Mesenchymal stem cell (in vitro differentiated cells and primary cell): Measurements from ENCODE around the gene NOXO1.

Experiments
- DNase-seq: peaks from one replicate; pipeline ENCODE4 v3.0.0-alpha.2; 2013
- H2AFZ ChIP-seq: one replicate; pipeline ENCODE4 v1.6.1; 2013; ENCODE audit warnings: low read depth, mild to moderate bottlenecking, control low read depth, inconsistent platforms, low read length, moderate library complexity
- H2AK5ac ChIP-seq: 2 replicates; pipeline ENCODE4 v1.6.1; 2013; ENCODE audit warnings: low read length, moderate library complexity, mild to moderate bottlenecking, inconsistent platforms; ENCODE audit not compliant: severe bottlenecking
- H2BK120ac ChIP-seq: one replicate; pipeline ENCODE4 v1.6.1; 2013; ENCODE audit warnings: low read depth, mild to moderate bottlenecking, inconsistent platforms, low read length, moderate library complexity
- H2BK12ac ChIP-seq, 2 experiments: one replicate each; pipeline ENCODE4 v1.6.1; 2013; ENCODE audit warnings: inconsistent platforms in 2 of 2, low read length in 2 of 2, mild to moderate bottlenecking in 2 of 2, moderate library complexity in 2 of 2, control low read depth in 1 of 2
- H2BK15ac ChIP-seq: one replicate; pipeline ENCODE4 v1.6.1; 2013; ENCODE audit warnings: mild to moderate bottlenecking, low read depth, inconsistent platforms; ENCODE audit not compliant: poor library complexity, severe bottlenecking
- H2BK5ac ChIP-seq: 2 replicates; pipeline ENCODE4 v1.6.1; 2013; ENCODE audit warnings: low read depth, mild to moderate bottlenecking, low read length, control low read depth, inconsistent platforms; ENCODE audit not compliant: poor library complexity, severe bottlenecking
- H3K14ac ChIP-seq, 2 experiments: one replicate each; pipeline ENCODE4 v1.6.1; 2013; ENCODE audit warnings: inconsistent platforms in 2 of 2, low read length in 2 of 2, control low read depth in 1 of 2, mild to moderate bottlenecking in 1 of 2, moderate library complexity in 1 of 2
- H3K18ac ChIP-seq, 2 experiments: one replicate each; pipeline ENCODE4 v1.6.1; 2013; ENCODE audit warnings: inconsistent platforms in 2 of 2, low read length in 2 of 2, control low read depth in 1 of 2, low read depth in 1 of 2, mild to moderate bottlenecking in 1 of 2
- H3K23ac ChIP-seq, 2 experiments: one replicate each; pipeline ENCODE4 v1.6.1; 2013; ENCODE audit warnings: inconsistent platforms in 2 of 2, low read length in 2 of 2, mild to moderate bottlenecking in 2 of 2, moderate library complexity in 2 of 2, control low read depth in 1 of 2
- H3K27ac ChIP-seq: 2 replicates; pipeline ENCODE4 v1.5.1; 2013; ENCODE audit warnings: mild to moderate bottlenecking, moderate library complexity, low read length, control low read depth, inconsistent platforms; ENCODE audit not compliant: poor library complexity, severe bottlenecking
- H3K27me3 ChIP-seq, 2 experiments: 2 replicates each; pipeline versions ENCODE4 v1.6.1 to v1.7.0; 2013; ENCODE audit warnings: low read length in 2 of 2, mild to moderate bottlenecking in 2 of 2, moderate library complexity in 2 of 2, control low read depth in 1 of 2, inconsistent platforms in 1 of 2; ENCODE audit not compliant: control insufficient read depth in 1 of 2, insufficient read depth in 1 of 2
- H3K36me3 ChIP-seq, 2 experiments: 2 replicates each; pipeline versions ENCODE4 v1.6.1 to v1.7.0; 2013; ENCODE audit warnings: low read length in 2 of 2, control low read depth in 1 of 2, inconsistent platforms in 1 of 2, low read depth in 1 of 2, mild to moderate bottlenecking in 1 of 2; ENCODE audit not compliant: insufficient read depth in 2 of 2, control insufficient read depth in 1 of 2
- H3K4ac ChIP-seq, 2 experiments: one replicate each; pipeline ENCODE4 v1.6.1; 2013; ENCODE audit warnings: inconsistent platforms in 2 of 2, low read length in 2 of 2, mild to moderate bottlenecking in 2 of 2, moderate library complexity in 2 of 2, control low read depth in 1 of 2, low read depth in 1 of 2
- H3K4me1 ChIP-seq: 2 replicates; pipeline ENCODE4 v1.6.1; 2013; ENCODE audit warnings: low read depth, low read length, control low read depth; ENCODE audit not compliant: control insufficient read depth, insufficient read depth
- H3K4me2 ChIP-seq: 2 replicates; pipeline ENCODE4 v1.6.1; 2013; ENCODE audit warnings: low read length, mild to moderate bottlenecking, inconsistent platforms; ENCODE audit not compliant: poor library complexity, severe bottlenecking
- H3K4me3 ChIP-seq, 2 experiments: 2 replicates each; pipeline versions ENCODE4 v1.5.1 to v1.7.0; 2013; ENCODE audit warnings: low read length in 2 of 2, mild to moderate bottlenecking in 2 of 2, control low read depth in 1 of 2, low read depth in 1 of 2; ENCODE audit not compliant: insufficient read depth in 1 of 2
- H3K79me1 ChIP-seq: replicated peaks from 2 replicates; pipeline ENCODE4 v1.6.1; 2013; ENCODE audit warnings: mild to moderate bottlenecking, control low read depth, low read length, inconsistent platforms; ENCODE audit not compliant: poor library complexity, severe bottlenecking
- H3K9ac ChIP-seq: 2 replicates; pipeline ENCODE4 v1.7.0; 2013; ENCODE audit warnings: mild to moderate bottlenecking, low read length, moderate library complexity
- H3K9me3 ChIP-seq: 2 replicates; pipeline ENCODE4 v1.7.0; 2013; ENCODE audit warnings: mild to moderate bottlenecking, low read length; ENCODE audit not compliant: control insufficient read depth
- H4K8ac ChIP-seq: one replicate; pipeline ENCODE4 v1.6.1; 2013; ENCODE audit warnings: inconsistent platforms, mild to moderate bottlenecking, low read length, moderate library complexity
- H4K91ac ChIP-seq: one replicate; pipeline ENCODE4 v1.6.1; 2013; ENCODE audit warnings: mild to moderate bottlenecking, low read length, inconsistent platforms
- WGBS: methylation state at CpG from one replicate; pipeline ENCODE4 v1.1.7; 2013; ENCODE audit warnings: mixed read lengths; 5-methylcytosine and 5-hydroxymethylcytosine counted together

NOXO1 gene

DNA sequence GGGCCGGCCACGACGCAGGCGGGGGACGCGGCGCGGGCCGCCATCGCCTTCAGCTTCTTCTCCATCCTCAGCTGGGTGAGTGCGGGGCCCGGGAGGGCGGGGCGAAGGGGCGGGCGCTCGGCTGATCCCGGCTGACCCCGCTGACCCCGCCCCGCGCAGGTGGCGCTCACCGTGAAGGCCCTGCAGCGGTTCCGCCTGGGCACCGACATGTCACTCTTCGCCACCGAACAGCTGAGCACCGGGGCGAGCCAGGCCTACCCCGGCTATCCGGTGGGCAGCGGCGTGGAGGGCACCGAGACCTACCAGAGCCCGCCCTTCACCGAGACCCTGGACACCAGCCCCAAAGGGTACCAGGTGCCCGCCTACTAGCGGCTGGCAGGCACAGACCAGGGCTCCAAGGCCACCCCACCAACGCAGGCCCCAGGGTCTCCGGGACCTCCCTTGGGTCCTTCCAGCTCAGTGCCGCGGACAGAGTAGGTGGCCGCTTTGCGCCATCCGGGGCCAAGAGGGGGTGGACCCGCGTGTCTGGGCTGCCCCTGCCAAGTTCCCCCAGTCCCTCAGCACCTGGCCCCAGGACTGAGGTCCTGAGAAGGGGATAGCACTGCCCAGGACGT is 11.5 kb upstream of the NOXO1 start:
- Histone ChIP-seq H3K14ac (no peak overlapping the region), H3K27me3 (peaks cover 27 to 34% of the 10 kb centered on the region in 2 experiments), H4K91ac (peak overlapping the region; percentile 85), H3K9me3 (no peaks in the 10 kb centered on the region), H2BK15ac (peak overlapping the region; percentile 65), H3K4me1 (peaks cover 41% of the 10 kb centered on the region), H3K18ac (peak overlapping the region; percentile 62 to 65), H2AFZ (peak overlapping the region; percentile 8), H3K9ac (no peak overlapping the region), H2BK120ac (no peak overlapping the region), H4K8ac (peak overlapping the region; percentile 47), H3K4me2 (peak overlapping the region; percentile 31), H3K23ac (peak overlapping the region in 1 of 2 experiments; percentile 3), H3K79me1 (no peaks in the 10 kb centered on the region), H3K36me3 (peaks cover 23 to 26% of the 10 kb centered on the region in 2 experiments), H2BK5ac (no peak overlapping the region), H3K4ac (peak overlapping the region in 1 of 2 experiments; percentile 29), H2AK5ac (no peak overlapping the region), H3K27ac (no peak overlapping the region), H3K4me3 (peak overlapping the region; percentile 5 to 33), H2BK12ac (peak overlapping the region in 1 of 2 experiments; percentile 23)
- no peak for DNase-seq
- 51% methylated on average over 48 of the region's 50 CpGs for WGBS

DNA sequence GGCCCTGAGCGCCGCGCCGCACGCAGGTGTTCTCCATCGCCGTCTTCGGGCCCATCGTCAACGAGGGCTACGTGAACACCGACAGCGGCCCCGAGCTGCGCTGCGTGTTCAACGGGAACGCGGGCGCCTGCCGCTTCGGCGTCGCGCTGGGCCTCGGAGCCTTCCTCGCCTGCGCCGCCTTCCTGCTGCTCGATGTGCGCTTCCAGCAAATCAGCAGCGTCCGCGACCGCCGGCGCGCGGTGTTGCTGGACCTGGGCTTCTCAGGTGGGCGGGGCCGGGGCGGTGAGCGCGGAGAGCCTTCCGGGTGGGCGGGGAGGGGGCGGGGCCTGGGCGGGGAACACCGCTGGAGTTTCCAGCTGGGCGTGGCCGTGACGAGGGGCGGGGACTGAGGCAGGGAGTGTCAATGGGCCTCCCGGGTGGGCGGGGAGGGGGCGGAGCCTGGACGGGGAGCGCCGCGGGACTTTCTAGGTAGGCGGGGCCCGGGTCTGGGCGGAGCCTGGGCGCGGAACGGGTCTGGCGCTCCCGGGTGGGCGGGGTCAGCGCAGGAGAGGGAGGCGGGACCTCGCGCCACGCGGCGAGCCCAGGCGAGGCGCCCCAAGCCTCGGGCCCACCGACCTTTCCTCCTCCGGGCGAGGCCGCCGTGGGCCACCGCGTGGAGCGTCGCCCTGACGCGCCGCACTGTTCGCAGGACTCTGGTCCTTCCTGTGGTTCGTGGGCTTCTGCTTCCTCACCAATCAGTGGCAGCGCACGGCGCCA is 10.9 kb upstream of the NOXO1 start:
- Histone ChIP-seq H3K14ac (peak overlapping the region in 1 of 2 experiments; percentile 44), H3K23ac (peak overlapping the region in 1 of 2 experiments; percentile 3), H3K79me1 (peaks cover 1% of the 10 kb centered on the region), H3K4ac (peak overlapping the region in 1 of 2 experiments; percentile 29), H2BK120ac (no peak overlapping the region), H3K9ac (peak overlapping the region; percentile 26), H2AFZ (peak overlapping the region; percentile 56), H2BK5ac (no peak overlapping the region), H3K27me3 (peaks cover 27 to 34% of the 10 kb centered on the region in 2 experiments), H2BK15ac (peak overlapping the region; percentile 73), H3K4me2 (peak overlapping the region; percentile 72), H3K36me3 (peaks cover 20 to 23% of the 10 kb centered on the region in 2 experiments), H3K9me3 (no peaks in the 10 kb centered on the region), H4K91ac (peak overlapping the region; percentile 85), H3K4me3 (peak overlapping the region; percentile 39 to 71), H3K4me1 (peaks cover 41% of the 10 kb centered on the region), H3K27ac (no peak overlapping the region), H3K18ac (peak overlapping the region; percentile 67 to 79), H4K8ac (peak overlapping the region; percentile 88), H2BK12ac (peak overlapping the region in 1 of 2 experiments; percentile 23), H2AK5ac (no peak overlapping the region)
- DNase-seq = peak; percentile 87
- WGBS = 6% methylated on average over 75 of the region's 96 CpGs

DNA sequence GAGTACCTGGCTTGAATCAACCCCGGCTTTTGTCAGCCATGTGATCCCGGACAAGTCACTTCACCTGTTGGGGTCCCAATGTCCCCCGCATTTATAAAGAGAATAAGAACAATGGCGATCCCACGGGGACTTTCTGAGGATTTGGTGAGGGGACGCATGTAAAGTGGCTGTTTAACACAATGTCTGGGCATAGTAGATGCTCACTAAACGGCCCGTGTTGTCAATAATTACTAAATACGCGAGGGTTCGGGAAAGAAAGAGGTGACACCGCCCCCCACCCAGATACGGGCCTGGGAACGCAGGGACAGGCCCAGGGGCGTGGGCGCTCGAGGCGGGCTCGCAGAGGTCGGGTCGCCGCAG is 10.3 kb upstream of the NOXO1 start:
- H2BK12ac ChIP-seq = no peak overlapping the region
- no peaks in the 10 kb centered on the region for H3K9me3 ChIP-seq
- H3K18ac ChIP-seq = peak overlapping the region; percentile 67 to 79
- H3K27ac ChIP-seq = no peak overlapping the region
- no peak overlapping the region for H2BK120ac ChIP-seq
- peaks cover 5% of the 10 kb centered on the region for H3K79me1 ChIP-seq
- H3K36me3 ChIP-seq = peaks cover 20 to 23% of the 10 kb centered on the region in 2 experiments
- peaks cover 40% of the 10 kb centered on the region for H3K4me1 ChIP-seq
- peak overlapping the region; percentile 39 to 71 for H3K4me3 ChIP-seq
- H2AK5ac ChIP-seq = no peak overlapping the region
- peaks cover 27 to 34% of the 10 kb centered on the region in 2 experiments for H3K27me3 ChIP-seq
- H3K23ac ChIP-seq = no peak overlapping the region
- H4K8ac ChIP-seq = peak overlapping the region; percentile 88
- H3K4ac ChIP-seq = no peak overlapping the region
- H2BK5ac ChIP-seq = no peak overlapping the region
- peak overlapping the region; percentile 56 for H2AFZ ChIP-seq
- WGBS = 30% methylated on average over 22 of the region's 22 CpGs
- no peak for DNase-seq
- H3K14ac ChIP-seq = peak overlapping the region in 1 of 2 experiments; percentile 44
- H4K91ac ChIP-seq = peak overlapping the region; percentile 75
- peak overlapping the region; percentile 26 for H3K9ac ChIP-seq
- H3K4me2 ChIP-seq = peak overlapping the region; percentile 72
- no peak overlapping the region for H2BK15ac ChIP-seq

DNA sequence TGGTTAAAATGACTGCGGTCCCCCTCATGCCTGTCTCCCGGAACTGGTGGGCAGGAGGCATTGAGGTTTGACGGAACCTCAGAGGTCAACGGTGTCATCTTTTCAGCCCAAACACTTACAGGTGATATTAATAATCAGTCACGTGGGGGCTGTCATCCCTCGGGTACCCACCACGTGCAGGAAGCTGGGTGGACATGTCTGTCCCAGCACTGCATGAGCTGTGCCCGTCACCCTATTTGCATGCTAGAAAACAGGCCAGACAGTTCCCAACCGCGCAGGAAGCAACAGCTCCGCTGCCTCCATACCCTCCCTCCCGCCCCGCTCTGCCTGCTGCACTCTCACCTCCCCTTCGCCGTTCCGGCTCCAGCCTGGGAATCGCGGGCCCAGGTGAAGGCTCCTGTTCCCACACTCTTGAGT is 9.9 kb upstream of the NOXO1 start:
- Histone ChIP-seq H2BK5ac (no peak overlapping the region), H3K4ac (no peak overlapping the region), H3K27ac (no peak overlapping the region), H2BK12ac (no peak overlapping the region), H2AFZ (no peak overlapping the region), H3K36me3 (peaks cover 20 to 23% of the 10 kb centered on the region in 2 experiments), H3K18ac (no peak overlapping the region), H3K4me1 (peaks cover 39% of the 10 kb centered on the region), H3K27me3 (peaks cover 27 to 34% of the 10 kb centered on the region in 2 experiments), H2AK5ac (no peak overlapping the region), H3K79me1 (peaks cover 8% of the 10 kb centered on the region), H3K14ac (no peak overlapping the region), H4K8ac (no peak overlapping the region), H4K91ac (peak overlapping the region; percentile 22), H2BK15ac (no peak overlapping the region), H3K9me3 (no peaks in the 10 kb centered on the region), H3K4me2 (no peak overlapping the region), H3K4me3 (peak overlapping the region in 1 of 2 experiments; percentile 14), H3K9ac (no peak overlapping the region), H3K23ac (no peak overlapping the region), H2BK120ac (no peak overlapping the region)
- WGBS = 19% methylated on average over 18 of the region's 18 CpGs
- no peak for DNase-seq
